ENCODE measurements around the gene MRPL45. TPM values are rescaled to one million over a fixed set of nuclear protein-coding genes. Genes with fewer than 3 reads are reported as not detected.
"Not testable (repeated sequence)": the region's sequence is repeated elsewhere in the genome, so short reads cannot be mapped to it uniquely, and the experiment has no call there.

Gene MRPL45
- total RNA-seq: 10 to 100 TPM in 3 of 4 donors, 1 to 10 TPM in 1; 6.7 to 32.3 (median 19.0) TPM

DNA sequence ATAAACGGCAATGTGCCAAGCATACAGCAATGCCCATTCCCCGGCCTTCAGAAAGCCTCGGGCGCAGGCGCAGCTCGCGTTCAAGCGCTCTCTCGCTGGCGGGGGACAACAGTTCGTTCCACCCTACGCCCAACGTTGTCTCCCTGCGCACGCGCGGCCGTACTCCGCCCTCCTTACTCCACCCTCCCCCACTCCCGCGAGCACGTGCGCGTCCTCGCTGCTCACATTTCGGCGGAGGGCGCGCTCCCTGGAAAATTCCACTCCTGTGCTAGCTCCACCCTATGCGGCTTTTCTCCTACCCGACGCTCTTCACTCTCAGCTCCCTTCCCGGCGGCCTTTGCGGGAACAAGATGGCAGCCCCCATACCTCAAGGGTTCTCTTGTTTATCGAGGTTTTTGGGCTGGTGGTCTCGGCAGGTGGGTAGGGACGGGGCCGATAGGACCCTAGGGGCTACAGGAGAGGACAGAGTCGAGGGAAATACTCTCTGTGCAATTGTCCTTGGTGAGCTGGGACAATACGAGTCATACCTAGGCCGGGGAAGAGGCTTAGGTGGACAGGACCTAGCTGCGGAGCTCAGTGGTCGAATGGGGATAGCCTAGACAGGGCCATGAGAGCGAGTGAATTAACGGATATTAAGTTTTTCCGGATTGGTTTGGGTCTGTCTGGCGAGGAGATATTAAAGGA, at the start of gene MRPL45:
Gene MRPL45, plus strand, starts transcription at position 335 of the 684 bp plus-strand sequence. Its CDS starts 16 bp downstream, at position 351.
- DNase-seq: peak; percentile 96 to 98
- H3K36me3 ChIP-seq; intact Hi-C loops (cut with DNase I; ENCODE audit: low total_unique reads); H3K4me1 ChIP-seq; H3K27me3 ChIP-seq; H3K9me3 ChIP-seq: not testable (repeated sequence)
- Histone ChIP-seq H3K4me3 (peak within 1 kb of the TSS; percentile 36 to 50), H3K27ac (peak within 1 kb of the TSS; percentile 63 to 78)

DNA sequence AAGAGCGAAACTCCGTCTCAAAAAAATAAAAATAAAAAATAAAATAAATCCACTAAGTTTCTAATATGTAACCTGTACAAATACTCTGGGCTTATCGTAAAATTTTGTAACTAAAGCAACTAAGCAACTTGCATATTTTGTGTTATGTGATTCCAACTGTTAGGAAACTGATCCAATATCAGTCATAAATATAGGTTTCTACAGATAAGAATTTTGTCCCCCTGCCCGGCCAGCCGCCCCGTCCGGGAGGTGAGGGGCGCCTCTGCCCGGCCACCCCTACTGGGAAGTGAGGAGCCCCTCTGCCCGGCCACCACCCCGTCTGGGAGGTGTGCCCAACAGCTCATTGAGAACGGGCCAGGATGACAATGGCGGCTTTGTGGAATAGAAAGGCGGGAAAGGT, 43.8 kb upstream of the MRPL45 start:
- H3K36me3 ChIP-seq; H3K4me1 ChIP-seq; H3K9me3 ChIP-seq; DNase-seq; H3K27ac ChIP-seq; H3K4me3 ChIP-seq; H3K27me3 ChIP-seq; intact Hi-C loops (cut with DNase I; ENCODE audit: low total_unique reads): not testable (repeated sequence)

DNA sequence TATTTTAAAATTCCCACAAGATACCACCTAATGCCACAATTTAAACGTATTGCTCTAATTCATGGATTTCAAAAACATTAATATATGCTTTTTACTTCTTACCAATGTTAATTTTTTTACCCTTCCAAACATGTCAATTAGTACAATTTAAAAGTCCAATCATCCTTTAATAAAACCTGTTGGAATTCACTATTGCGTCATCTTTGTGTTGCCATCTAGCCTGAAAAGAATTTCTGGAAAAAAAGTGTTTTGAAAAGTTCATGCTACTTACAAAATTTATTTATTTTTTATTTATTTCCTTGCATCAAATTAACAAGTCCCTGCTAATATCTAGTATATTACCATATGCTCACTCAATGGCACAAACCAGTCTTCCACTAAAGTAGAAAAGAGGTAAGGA, 42.6 kb upstream of the MRPL45 start:
- H3K36me3 ChIP-seq; DNase-seq; intact Hi-C loops (cut with DNase I; ENCODE audit: low total_unique reads): not testable (repeated sequence)

DNA sequence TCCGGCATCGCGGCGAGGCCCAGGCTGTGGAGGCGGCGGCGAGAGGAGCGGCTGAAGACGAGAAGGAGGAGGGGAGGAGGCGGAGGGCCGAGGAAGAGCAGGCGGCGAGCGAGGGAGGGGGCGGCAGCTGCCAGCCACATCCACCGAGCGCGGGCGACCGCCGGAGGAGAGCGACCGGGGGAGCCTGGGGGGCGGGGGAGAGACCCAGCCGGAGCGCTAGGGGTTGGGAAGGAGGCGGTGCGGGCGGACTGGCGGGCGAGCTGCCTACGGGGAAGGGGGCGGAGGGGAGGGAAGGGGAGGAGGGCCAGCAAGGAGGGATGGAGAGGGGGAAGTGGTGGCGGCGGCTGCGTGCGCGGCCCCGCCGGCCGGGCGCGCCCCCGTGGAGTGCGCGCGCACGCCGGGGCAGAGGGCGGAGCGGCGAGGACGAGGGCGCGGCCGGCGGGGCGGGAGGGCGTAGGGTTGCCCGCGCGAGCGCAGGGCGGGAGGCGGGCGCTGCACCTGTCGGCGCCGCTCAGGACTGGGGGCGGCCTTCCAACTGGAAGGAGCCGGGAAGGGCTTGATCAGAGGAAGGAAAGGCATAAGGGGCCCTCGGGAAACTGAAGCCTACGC, 39.9 kb upstream of the MRPL45 start:
- peak; percentile 89 to 90 for DNase-seq
- Histone ChIP-seq H3K4me3 (peak overlapping the region in 1 of 2 donors; percentile 86), H3K27ac (peak overlapping the region; percentile 70 to 85)
- H3K4me1 ChIP-seq; H3K27me3 ChIP-seq; H3K36me3 ChIP-seq; H3K9me3 ChIP-seq; intact Hi-C loops (cut with DNase I; ENCODE audit: low total_unique reads): not testable (repeated sequence)
- peak in 1 of 2 donors; percentile 34 for TF ChIP-seq POLR2A (IDR thresholded peaks at IDR 0.05)

More for the DNA sequence above, 42.6 kb upstream of the MRPL45 start:
- H3K27me3 ChIP-seq, H3K4me1 ChIP-seq, H3K9me3 ChIP-seq, H3K4me3 ChIP-seq, H3K27ac ChIP-seq: not testable (repeated sequence)

DNA sequence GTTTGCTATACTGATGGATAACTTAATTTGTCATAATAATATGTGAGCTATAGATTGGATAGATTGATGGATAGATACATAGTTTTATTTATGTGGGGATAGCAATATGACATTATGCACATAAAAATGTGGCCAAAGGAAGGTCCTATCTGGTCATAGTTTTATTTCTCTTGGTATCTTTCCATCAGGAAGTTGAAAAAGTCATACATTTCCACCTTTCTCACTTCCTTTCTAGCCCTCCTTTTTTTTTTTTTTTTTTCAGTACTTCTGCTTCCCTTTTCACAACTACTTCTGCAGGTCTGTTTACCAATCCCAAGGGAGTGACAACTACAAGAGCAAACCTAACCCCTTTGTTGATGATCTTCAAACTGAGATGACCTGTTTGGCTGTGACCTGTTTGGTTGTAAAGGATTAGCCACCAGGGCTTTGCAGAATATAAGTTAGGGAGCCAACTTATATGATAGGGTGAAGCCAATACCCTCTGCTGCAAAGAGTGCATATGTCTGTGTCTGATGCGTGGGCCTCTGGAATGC, 30.9 kb upstream of the MRPL45 start:
- H3K36me3 ChIP-seq; intact Hi-C loops (cut with DNase I; ENCODE audit: low total_unique reads); H3K27ac ChIP-seq; DNase-seq; H3K4me1 ChIP-seq; H3K27me3 ChIP-seq; H3K9me3 ChIP-seq; H3K4me3 ChIP-seq: not testable (repeated sequence)

DNA sequence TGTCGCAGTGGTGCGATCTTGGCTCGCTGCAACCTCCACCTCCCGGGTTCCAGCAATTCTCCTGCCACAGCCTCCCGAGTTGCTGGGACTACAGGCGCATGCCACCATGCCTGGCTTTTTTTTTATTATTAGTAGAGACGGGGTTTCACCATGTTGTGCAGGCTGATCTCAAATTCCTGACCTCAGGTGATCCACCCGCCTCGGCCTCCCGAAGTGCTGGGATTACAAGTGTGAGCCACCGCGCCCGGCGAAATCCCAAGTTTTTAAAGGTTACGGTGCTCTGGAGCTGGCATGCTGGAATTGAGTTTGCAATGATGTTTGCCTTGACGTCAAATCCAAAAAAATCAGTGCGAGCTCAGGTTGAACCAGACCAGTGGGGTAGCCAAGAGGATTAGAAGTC, 30.4 kb upstream of the MRPL45 start:
- H3K36me3 ChIP-seq; H3K27ac ChIP-seq; H3K4me3 ChIP-seq; H3K4me1 ChIP-seq; H3K9me3 ChIP-seq; DNase-seq; H3K27me3 ChIP-seq; intact Hi-C loops (cut with DNase I; ENCODE audit: low total_unique reads): not testable (repeated sequence)

DNA sequence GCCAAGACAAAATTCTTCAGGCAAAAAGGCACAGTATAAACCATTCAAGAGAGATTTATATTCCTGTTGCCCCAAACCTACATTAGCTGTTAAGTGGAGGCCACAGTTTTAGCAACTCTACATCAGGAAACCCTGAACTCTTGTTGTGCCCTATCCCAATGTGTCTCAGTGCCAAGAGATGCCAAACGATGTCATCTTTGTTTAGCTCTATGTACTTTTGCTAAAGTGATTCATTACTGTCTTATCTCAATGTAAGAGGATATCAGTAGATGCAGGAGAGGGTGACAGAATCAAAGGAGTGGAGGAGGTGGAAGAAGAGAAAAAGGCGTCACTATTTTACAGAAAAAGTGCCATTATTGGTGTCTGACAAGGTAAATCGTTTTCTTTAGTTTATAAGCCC, 28.8 kb upstream of the MRPL45 start:
- intact Hi-C loops (cut with DNase I; ENCODE audit: low total_unique reads); H3K27me3 ChIP-seq; H3K27ac ChIP-seq; H3K9me3 ChIP-seq; H3K36me3 ChIP-seq; H3K4me1 ChIP-seq; H3K4me3 ChIP-seq; DNase-seq: not testable (repeated sequence)

DNA sequence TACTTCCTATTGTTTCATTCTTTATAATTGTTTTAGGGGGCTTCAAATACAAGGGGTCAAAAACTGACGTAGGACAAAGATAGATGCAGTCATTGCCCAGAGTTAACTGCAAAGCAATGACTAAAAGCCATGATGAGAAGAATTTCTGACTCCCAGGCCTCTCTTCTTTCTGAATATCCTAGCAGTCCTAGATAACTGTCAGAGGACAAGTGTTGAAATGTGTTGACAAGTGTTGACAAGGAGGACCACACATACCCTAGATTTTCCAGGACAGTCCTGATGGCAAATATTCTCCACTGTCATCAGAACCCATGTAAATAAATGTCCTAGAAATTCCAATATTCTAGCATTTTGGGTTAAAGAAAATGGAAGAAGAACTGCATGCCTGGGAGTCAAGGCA, 27.9 kb upstream of the MRPL45 start:
- DNase-seq; H3K9me3 ChIP-seq; H3K4me3 ChIP-seq; H3K27ac ChIP-seq; intact Hi-C loops (cut with DNase I; ENCODE audit: low total_unique reads); H3K27me3 ChIP-seq; H3K4me1 ChIP-seq; H3K36me3 ChIP-seq: not testable (repeated sequence)

DNA sequence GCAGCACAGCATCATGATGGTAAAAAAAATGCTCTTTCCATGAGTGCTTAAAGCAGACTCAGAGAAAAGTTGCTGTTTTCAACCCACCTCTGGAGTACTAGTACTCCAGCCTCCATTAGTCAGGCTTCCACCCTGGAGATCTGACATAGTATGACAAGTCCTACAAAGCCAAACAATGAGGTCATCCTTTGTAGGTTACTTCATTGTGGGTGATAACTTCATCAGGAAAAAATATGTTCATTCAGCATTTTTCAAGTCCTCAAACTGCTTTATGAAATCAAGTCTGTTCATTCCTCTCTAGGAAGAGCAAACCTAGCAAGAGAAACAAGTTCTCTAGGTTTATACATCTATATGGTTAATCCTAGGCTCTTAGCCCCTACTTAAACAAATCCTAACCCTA, 27.4 kb upstream of the MRPL45 start:
- H3K27ac ChIP-seq; intact Hi-C loops (cut with DNase I; ENCODE audit: low total_unique reads); H3K9me3 ChIP-seq; H3K4me1 ChIP-seq; H3K4me3 ChIP-seq; H3K27me3 ChIP-seq; H3K36me3 ChIP-seq; DNase-seq: not testable (repeated sequence)

DNA sequence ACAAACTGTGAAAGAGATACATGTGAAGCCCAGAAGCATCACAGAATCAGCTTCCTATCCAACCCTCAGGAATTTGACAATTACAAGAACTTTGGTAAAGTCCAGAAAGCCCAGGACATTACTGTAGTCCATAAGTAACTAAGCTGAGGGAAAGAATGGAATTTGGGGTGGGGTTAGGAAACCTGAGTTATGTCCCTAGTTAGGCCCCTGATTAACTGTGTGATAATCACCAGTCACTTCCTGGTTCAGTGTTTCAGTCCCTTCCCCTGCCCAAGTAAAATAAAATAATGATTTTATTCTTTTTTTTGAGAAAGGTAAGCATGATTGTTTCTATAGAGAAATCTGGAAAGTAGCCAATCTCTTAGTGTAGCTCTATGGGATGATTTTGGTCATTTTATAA, 11.0 kb upstream of the MRPL45 start:
- H3K4me1 ChIP-seq; H3K27ac ChIP-seq; DNase-seq; H3K36me3 ChIP-seq; intact Hi-C loops (cut with DNase I; ENCODE audit: low total_unique reads); H3K9me3 ChIP-seq; H3K27me3 ChIP-seq; H3K4me3 ChIP-seq: not testable (repeated sequence)

DNA sequence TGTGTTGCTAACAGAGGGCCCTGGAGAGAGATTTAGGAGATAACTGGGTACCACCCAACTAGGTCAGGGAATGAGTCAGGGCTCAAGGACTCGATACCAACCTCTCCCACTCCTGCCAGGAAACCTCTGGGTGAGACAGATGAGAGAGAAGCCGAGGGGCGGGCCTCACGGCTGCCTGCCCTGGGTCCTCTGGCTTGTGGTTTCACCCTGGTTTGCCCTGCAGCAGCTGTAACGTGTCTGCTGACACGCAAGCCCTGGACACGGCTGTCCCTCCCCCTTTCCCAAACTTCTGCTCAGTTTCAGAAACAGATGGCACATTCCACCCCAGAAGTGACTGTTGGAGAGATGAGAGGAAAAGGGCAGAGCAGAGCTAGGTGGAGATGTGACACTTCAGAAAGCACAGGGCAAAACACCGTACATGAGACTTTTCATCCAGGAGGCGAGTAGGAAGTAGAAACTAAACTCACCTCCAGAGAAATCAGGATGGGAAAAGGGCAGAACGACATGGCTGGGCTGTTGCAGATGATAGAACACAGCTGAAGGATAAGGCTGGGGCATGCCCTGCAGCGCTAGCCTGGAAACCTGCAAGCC, 10.4 kb upstream of the MRPL45 start:
- peak overlapping the region; percentile 43 to 48 for H3K27ac ChIP-seq
- H3K27me3 ChIP-seq; H3K4me1 ChIP-seq; H3K36me3 ChIP-seq; intact Hi-C loops (cut with DNase I; ENCODE audit: low total_unique reads); H3K4me3 ChIP-seq; H3K9me3 ChIP-seq: not testable (repeated sequence)
- peak; percentile 43 to 46 for DNase-seq

All from uterus (tissue), 4 donors.